Lung (tissue), 12 donors: ENCODE results near the gene TOM1L2. TPM values are rescaled to one million over a fixed set of nuclear protein-coding genes. Genes with fewer than 3 reads are reported as not detected.
"Not testable (repeated sequence)": the region's sequence is repeated elsewhere in the genome, so short reads cannot be mapped to it uniquely, and the experiment has no call there.

ENCODE experiments used
- ATAC-seq: fragments of 200-7000 bp; cut with Tn5 transposase; one replicate; pipeline ENCODE4 v1.9.1; 2020; ENCODE audit warnings: moderate number of reproducible peaks; ENCODE audit not compliant: insufficient read depth, low FRiP score
- DNase-seq, 3 donors: peaks; one replicate each; pipeline ENCODE4 v3.0.0-alpha.2; 2013 to 2017
- H3K27ac ChIP-seq, 2 donors: one replicate each; pipeline ENCODE4 v1.5.1; 2013; ENCODE audit warnings: mild to moderate bottlenecking in 2 of 2, moderate library complexity in 2 of 2, control low read depth in 1 of 2, inconsistent platforms in 1 of 2, low read depth in 1 of 2, low read length in 1 of 2
- H3K27me3 ChIP-seq, 3 donors: one replicate each; pipeline ENCODE4 v1.5.1; 2013; ENCODE audit warnings: low read length in 2 of 3; ENCODE audit not compliant: control insufficient read depth in 3 of 3, insufficient read depth in 3 of 3
- H3K36me3 ChIP-seq, 4 donors: one replicate each; pipeline ENCODE4 v1.5.1; 2013; ENCODE audit warnings: low read length in 4 of 4, mild to moderate bottlenecking in 1 of 4, moderate library complexity in 1 of 4; ENCODE audit not compliant: control insufficient read depth in 4 of 4, insufficient read depth in 4 of 4
- H3K4me1 ChIP-seq, 5 donors: one replicate each; pipeline ENCODE4 v1.5.1; 2013; ENCODE audit warnings: low read length in 5 of 5, mild to moderate bottlenecking in 2 of 5, moderate library complexity in 1 of 5; ENCODE audit not compliant: control insufficient read depth in 5 of 5, insufficient read depth in 5 of 5
- H3K4me3 ChIP-seq: one replicate; pipeline ENCODE4 v1.5.1; 2013; ENCODE audit warnings: mild to moderate bottlenecking, control low read depth, moderate library complexity
- H3K9ac ChIP-seq, 2 donors: one replicate each; pipeline ENCODE4 v1.5.1; 2013; ENCODE audit warnings: low read length in 2 of 2, control low read depth in 1 of 2; ENCODE audit not compliant: insufficient read depth in 1 of 2
- H3K9me3 ChIP-seq, 4 donors: one replicate each; pipeline ENCODE4 v1.5.1; 2013; ENCODE audit warnings: low read length in 3 of 4, mild to moderate bottlenecking in 1 of 4, moderate library complexity in 1 of 4; ENCODE audit not compliant: control insufficient read depth in 4 of 4, insufficient read depth in 3 of 4
- WGBS, 2 donors: extraction: QIAGEN DNeasy Blood & Tissue Kit; methylation state at CpG; one replicate each; pipeline ENCODE4 v1.1.7; 2013; 5-methylcytosine and 5-hydroxymethylcytosine counted together
- polyA plus RNA-seq, 2 donors: library from polyadenylated mRNA; stranded (reverse); fragments of 200-250 nt; gene quantifications; one replicate each; pipeline ENCODE4 v1.2.1, GENCODE V29; 2013
- total RNA-seq, 2 donors: library from RNA; depleted of rRNA in 1 of 2; stranded (reverse); fragments of >200 nt in 1 of 2; gene quantifications; one replicate each; pipeline ENCODE4 v1.2.1, GENCODE V29; 2014 to 2021
- TF ChIP-seq, protein P1 (sequence below): IDR thresholded peaks from 2 replicates; pipeline ENCODE4 v1.5.1; 2012; ENCODE audit warnings: mild to moderate bottlenecking; ENCODE audit errors: control extremely low read depth, extremely low read depth
- donor health status: control.
- donor health status: control.
- donor health status: Bipolar disorder and iron deficiency.
- donor health status: healthy.
- donor health status: DM: yes; HTN: yes; CAD: no.

TOM1L2 gene
- total and polyA plus RNA-seq, 4 donors, result 21.5 to 56.5 (median 35.8) TPM

- H3K4me1 ChIP-seq, result peaks cover 11 to 33% (median 14%) of the 10 kb centered on the region in 5 donors
- DNase-seq, result no peak
- no peak overlapping the region for H3K4me3 ChIP-seq
- no peaks in the 10 kb centered on the region for H3K36me3 ChIP-seq
- H3K27me3 ChIP-seq, result no peaks in the 10 kb centered on the region
- ATAC-seq, result no peak
- no peak overlapping the region for H3K9ac ChIP-seq
- no peaks in the 10 kb centered on the region for H3K9me3 ChIP-seq
- no peak overlapping the region for H3K27ac ChIP-seq
- TF ChIP-seq, protein P1, sequence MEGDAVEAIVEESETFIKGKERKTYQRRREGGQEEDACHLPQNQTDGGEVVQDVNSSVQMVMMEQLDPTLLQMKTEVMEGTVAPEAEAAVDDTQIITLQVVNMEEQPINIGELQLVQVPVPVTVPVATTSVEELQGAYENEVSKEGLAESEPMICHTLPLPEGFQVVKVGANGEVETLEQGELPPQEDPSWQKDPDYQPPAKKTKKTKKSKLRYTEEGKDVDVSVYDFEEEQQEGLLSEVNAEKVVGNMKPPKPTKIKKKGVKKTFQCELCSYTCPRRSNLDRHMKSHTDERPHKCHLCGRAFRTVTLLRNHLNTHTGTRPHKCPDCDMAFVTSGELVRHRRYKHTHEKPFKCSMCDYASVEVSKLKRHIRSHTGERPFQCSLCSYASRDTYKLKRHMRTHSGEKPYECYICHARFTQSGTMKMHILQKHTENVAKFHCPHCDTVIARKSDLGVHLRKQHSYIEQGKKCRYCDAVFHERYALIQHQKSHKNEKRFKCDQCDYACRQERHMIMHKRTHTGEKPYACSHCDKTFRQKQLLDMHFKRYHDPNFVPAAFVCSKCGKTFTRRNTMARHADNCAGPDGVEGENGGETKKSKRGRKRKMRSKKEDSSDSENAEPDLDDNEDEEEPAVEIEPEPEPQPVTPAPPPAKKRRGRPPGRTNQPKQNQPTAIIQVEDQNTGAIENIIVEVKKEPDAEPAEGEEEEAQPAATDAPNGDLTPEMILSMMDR, result no peak
Measured at GRCh38 chr17:17917394-17917793, 54.8 kb downstream of the TOM1L2 start.

- Histone ChIP-seq H3K9me3 (no peaks in the 10 kb centered on the region), H3K27me3 (no peaks in the 10 kb centered on the region), H3K27ac (no peak overlapping the region), H3K4me3 (no peak overlapping the region), H3K4me1 (peaks cover 3 to 28% (median 8%) of the 10 kb centered on the region in 5 donors), H3K36me3 (no peaks in the 10 kb centered on the region), H3K9ac (no peak overlapping the region)
- TF ChIP-seq, protein P1, result no peak
- no peak for DNase-seq
- ATAC-seq, result no peak
Measured at GRCh38 chr17:17915183-17915582, 57.0 kb downstream of the TOM1L2 start.

GRCh38 chr17:17913695-17914332, 58.4 kb downstream of the TOM1L2 start:
- H3K9ac ChIP-seq, result no peak overlapping the region
- DNase-seq (peak in 1 of 3 donors; percentile 40), ATAC-seq (peak; percentile 75)
- H3K36me3 ChIP-seq, result peaks cover 0 to 2% (median 0%) of the 10 kb centered on the region in 4 donors
- TF ChIP-seq, protein P1, result no peak
- WGBS, 2 donors, result 23 to 43% methylated on average over 4 of the region's 4 CpGs
- H3K4me3 ChIP-seq, result no peak overlapping the region
- no peak overlapping the region for H3K27ac ChIP-seq
- H3K4me1 ChIP-seq, result peaks cover 0 to 24% (median 10%) of the 10 kb centered on the region in 5 donors
- H3K9me3 ChIP-seq, result no peaks in the 10 kb centered on the region
- no peaks in the 10 kb centered on the region for H3K27me3 ChIP-seq

DNA sequence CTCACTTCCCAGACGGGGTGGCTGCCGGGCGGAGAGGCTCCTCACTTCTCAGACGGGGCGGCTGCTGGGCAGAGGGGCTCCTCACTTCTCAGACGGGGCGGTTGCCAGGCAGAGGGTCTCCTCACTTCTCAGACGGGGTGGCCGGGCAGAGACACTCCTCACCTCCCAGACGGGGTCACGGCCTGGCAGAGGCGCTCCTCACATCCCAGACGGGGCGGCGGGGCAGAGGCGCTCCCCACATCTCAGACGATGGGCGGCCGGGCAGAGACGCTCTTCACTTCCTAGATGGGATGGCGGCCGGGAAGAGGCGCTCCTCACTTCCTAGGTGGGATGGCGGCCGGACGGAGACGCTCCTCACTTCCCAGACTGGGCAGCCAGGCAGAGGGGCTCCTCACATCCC, 59.9 kb downstream of the TOM1L2 start:
- peaks cover 1 to 28% (median 10%) of the 10 kb centered on the region in 5 donors for H3K4me1 ChIP-seq
- WGBS, 2 donors, result 98% methylated on average over 8 to 20 of the region's 27 CpGs
- H3K27me3 ChIP-seq, H3K4me3 ChIP-seq, ATAC-seq, H3K9ac ChIP-seq, DNase-seq, H3K36me3 ChIP-seq, H3K9me3 ChIP-seq, H3K27ac ChIP-seq: not testable (repeated sequence)
